ENCODE measurements around the gene DLGAP1. TPM values are rescaled to one million over a fixed set of nuclear protein-coding genes. Genes with fewer than 3 reads are reported as not detected.

The DLGAP1 gene
- polyA plus RNA-seq, 1 donor from 2014 or later: 4.5 TPM

GRCh38 chr18:3683483-3683882 lies 771.6 kb downstream of the DLGAP1 start:
- no peak overlapping the region for H3K9ac ChIP-seq (ENCODE audit: low read length)
- H3K9me3 ChIP-seq (ENCODE audit: low read length): no peaks in the 10 kb centered on the region
- no peaks in the 10 kb centered on the region for H3K9me2 ChIP-seq (ENCODE audit: insufficient read depth, low read length)
- H3K79me2 ChIP-seq (replicated peaks; ENCODE audit: insufficient read depth, low read length): no peaks in the 10 kb centered on the region
- TF ChIP-seq MXI1 (conservative IDR thresholded peaks at IDR 0.05; ENCODE audit: poor library complexity, severe bottlenecking) (no peak), EZH2 (IDR thresholded peaks at IDR 0.05; ENCODE audit: borderline replicate concordance, insufficient read depth, low read length, poor library complexity, severe bottlenecking) (no peak), REST (IDR thresholded peaks at IDR 0.05; ENCODE audit: borderline replicate concordance) (no peak), POLR2AphosphoS5 (IDR thresholded peaks at IDR 0.05) (no peak), SMC3 (conservative IDR thresholded peaks at IDR 0.05; ENCODE audit: poor library complexity) (no peak)
- no peaks in the 10 kb centered on the region for H4K20me1 ChIP-seq (ENCODE audit: insufficient read depth)
- H3K27me3 ChIP-seq (ENCODE audit: insufficient read depth, low read depth, low read length): no peaks in the 10 kb centered on the region
- H2AFZ ChIP-seq (ENCODE audit: low read depth, low read length): no peak overlapping the region
- no peak overlapping the region for H3K4me2 ChIP-seq (ENCODE audit: low read length)
- H3F3A ChIP-seq (ENCODE audit: insufficient read depth, low read length, poor library complexity, severe bottlenecking): no peaks in the 10 kb centered on the region
- H3K4me3 ChIP-seq (ENCODE audit: low read length): no peak overlapping the region
- H3K36me3 ChIP-seq (ENCODE audit: insufficient read depth, low read length): no peaks in the 10 kb centered on the region
- H3K27ac ChIP-seq (ENCODE audit: low read length): no peak overlapping the region

- no peak overlapping the region for H3K4me3 ChIP-seq (ENCODE audit: low read length)
- H3K9me2 ChIP-seq (ENCODE audit: insufficient read depth, low read length): no peaks in the 10 kb centered on the region
- no peaks in the 10 kb centered on the region for H3K79me2 ChIP-seq (replicated peaks; ENCODE audit: insufficient read depth, low read length)
- H3F3A ChIP-seq (ENCODE audit: insufficient read depth, low read length, poor library complexity, severe bottlenecking): no peaks in the 10 kb centered on the region
- no peak overlapping the region for H3K9ac ChIP-seq (ENCODE audit: low read length)
- no peaks in the 10 kb centered on the region for H4K20me1 ChIP-seq (ENCODE audit: insufficient read depth)
- H2AFZ ChIP-seq (ENCODE audit: low read depth, low read length): no peak overlapping the region
- H3K4me2 ChIP-seq (ENCODE audit: low read length): no peak overlapping the region
- H3K9me3 ChIP-seq (ENCODE audit: low read length): no peaks in the 10 kb centered on the region
- H3K27ac ChIP-seq (ENCODE audit: low read length): no peak overlapping the region
- TF ChIP-seq MXI1 (conservative IDR thresholded peaks at IDR 0.05; ENCODE audit: poor library complexity, severe bottlenecking) (no peak), TAF1 (IDR thresholded peaks at IDR 0.05; ENCODE audit: low read depth) (no peak), EZH2 (IDR thresholded peaks at IDR 0.05; ENCODE audit: borderline replicate concordance, insufficient read depth, low read length, poor library complexity, severe bottlenecking) (no peak), REST (IDR thresholded peaks at IDR 0.05; ENCODE audit: borderline replicate concordance) (no peak), EP300 (conservative IDR thresholded peaks at IDR 0.05; ENCODE audit: poor library complexity, severe bottlenecking) (no peak), RAD21 (conservative IDR thresholded peaks at IDR 0.05) (no peak), SMC3 (conservative IDR thresholded peaks at IDR 0.05; ENCODE audit: poor library complexity) (no peak), POLR2AphosphoS5 (IDR thresholded peaks at IDR 0.05) (no peak)
- TF ChIP-seq, protein P1, sequence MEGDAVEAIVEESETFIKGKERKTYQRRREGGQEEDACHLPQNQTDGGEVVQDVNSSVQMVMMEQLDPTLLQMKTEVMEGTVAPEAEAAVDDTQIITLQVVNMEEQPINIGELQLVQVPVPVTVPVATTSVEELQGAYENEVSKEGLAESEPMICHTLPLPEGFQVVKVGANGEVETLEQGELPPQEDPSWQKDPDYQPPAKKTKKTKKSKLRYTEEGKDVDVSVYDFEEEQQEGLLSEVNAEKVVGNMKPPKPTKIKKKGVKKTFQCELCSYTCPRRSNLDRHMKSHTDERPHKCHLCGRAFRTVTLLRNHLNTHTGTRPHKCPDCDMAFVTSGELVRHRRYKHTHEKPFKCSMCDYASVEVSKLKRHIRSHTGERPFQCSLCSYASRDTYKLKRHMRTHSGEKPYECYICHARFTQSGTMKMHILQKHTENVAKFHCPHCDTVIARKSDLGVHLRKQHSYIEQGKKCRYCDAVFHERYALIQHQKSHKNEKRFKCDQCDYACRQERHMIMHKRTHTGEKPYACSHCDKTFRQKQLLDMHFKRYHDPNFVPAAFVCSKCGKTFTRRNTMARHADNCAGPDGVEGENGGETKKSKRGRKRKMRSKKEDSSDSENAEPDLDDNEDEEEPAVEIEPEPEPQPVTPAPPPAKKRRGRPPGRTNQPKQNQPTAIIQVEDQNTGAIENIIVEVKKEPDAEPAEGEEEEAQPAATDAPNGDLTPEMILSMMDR (IDR thresholded peaks at IDR 0.05; ENCODE audit: poor library complexity, severe bottlenecking): no peak
- H3K36me3 ChIP-seq (ENCODE audit: insufficient read depth, low read length): no peaks in the 10 kb centered on the region
- no peaks in the 10 kb centered on the region for H3K27me3 ChIP-seq (ENCODE audit: insufficient read depth, low read depth, low read length)
Measured at GRCh38 chr18:3682061-3682460, 773.0 kb downstream of the DLGAP1 start.

All from neural cell (in vitro differentiated cells).